GM12891 (cell line): Measurements from ENCODE around the gene CDH23.

ENCODE experiments used
- DNase-seq: peaks from one replicate; pipeline ENCODE4 v3.0.0; 2011; ENCODE audit warnings: low spot score; ENCODE audit not compliant: insufficient read length
- FAIRE-seq: peaks from 2 replicates; lab custom pipeline; 2011; peaks lifted over from hg19 to GRCh38; lab: Jason Lieb, UNC
- PAX5 ChIP-seq: IDR thresholded peaks from 2 replicates; pipeline ENCODE4 v1.6.1; 2011; ENCODE audit warnings: low read length, moderate library complexity, mild to moderate bottlenecking; ENCODE audit not compliant: insufficient read depth, severe bottlenecking
- POLR2A ChIP-seq: IDR thresholded peaks from 2 replicates; pipeline ENCODE4 v1.6.1; 2011; ENCODE audit warnings: low read depth, low read length, control low read depth
- POLR2AphosphoS5 ChIP-seq: IDR thresholded peaks from 2 replicates; pipeline ENCODE4 v1.6.1; 2011; ENCODE audit warnings: low read depth, low read length, control low read depth
- POU2F2 ChIP-seq: IDR thresholded peaks from 2 replicates; pipeline ENCODE4 v1.6.1; 2011; ENCODE audit warnings: low read depth, mild to moderate bottlenecking, control low read depth, low read length, moderate library complexity
- SPI1 ChIP-seq: IDR thresholded peaks from 2 replicates; pipeline ENCODE4 v1.6.1; 2011; ENCODE audit warnings: low read depth, low read length, control low read depth
- TAF1 ChIP-seq: IDR thresholded peaks from 2 replicates; pipeline ENCODE4 v1.6.1; 2011; ENCODE audit warnings: low read depth, low read length, control low read depth

Gene CDH23

DNA sequence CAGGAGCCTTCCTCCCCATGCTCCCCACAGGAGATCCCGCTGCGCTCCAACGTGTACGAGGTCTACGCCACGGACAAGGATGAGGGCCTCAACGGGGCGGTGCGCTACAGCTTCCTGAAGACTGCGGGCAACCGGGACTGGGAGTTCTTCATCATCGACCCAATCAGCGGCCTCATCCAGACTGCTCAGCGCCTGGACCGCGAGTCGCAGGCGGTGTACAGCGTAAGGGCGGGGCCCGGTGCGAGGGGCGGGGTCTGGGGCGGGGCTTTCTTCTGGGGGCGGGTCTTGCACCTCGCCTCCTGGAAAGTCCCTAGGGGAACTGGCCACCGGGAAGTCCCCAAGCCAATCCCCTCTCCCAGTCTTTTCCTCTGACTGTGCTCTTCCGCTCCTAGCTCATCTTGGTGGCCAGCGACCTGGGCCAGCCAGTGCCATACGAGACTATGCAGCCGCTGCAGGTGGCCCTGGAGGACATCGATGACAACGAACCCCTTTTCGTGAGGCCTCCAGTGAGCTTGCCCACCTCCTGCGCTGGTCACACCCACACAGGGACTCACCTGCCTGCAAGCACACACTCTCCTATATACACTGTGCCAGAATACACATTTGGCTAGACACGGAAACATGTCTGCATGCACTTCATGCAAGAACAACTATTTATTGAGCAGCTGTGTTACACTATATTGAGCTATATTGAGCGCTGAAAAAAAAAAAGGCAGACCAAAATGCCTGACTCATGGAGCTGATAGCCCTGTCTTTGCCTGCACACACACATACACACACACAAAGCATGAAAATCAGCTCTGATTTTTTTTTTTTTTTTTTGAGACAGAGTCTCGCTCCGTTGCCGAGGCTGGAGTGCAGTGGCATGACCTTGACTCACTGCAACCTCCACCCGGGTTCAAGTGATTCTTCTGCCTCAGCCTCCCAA, 409.3 kb downstream of the CDH23 start:
- FAIRE-seq (no peak), DNase-seq (no peak)
- TF ChIP-seq PAX5 (no peak), POLR2A (no peak), SPI1 (no peak), POU2F2 (no peak), TAF1 (no peak), POLR2AphosphoS5 (no peak)

DNA sequence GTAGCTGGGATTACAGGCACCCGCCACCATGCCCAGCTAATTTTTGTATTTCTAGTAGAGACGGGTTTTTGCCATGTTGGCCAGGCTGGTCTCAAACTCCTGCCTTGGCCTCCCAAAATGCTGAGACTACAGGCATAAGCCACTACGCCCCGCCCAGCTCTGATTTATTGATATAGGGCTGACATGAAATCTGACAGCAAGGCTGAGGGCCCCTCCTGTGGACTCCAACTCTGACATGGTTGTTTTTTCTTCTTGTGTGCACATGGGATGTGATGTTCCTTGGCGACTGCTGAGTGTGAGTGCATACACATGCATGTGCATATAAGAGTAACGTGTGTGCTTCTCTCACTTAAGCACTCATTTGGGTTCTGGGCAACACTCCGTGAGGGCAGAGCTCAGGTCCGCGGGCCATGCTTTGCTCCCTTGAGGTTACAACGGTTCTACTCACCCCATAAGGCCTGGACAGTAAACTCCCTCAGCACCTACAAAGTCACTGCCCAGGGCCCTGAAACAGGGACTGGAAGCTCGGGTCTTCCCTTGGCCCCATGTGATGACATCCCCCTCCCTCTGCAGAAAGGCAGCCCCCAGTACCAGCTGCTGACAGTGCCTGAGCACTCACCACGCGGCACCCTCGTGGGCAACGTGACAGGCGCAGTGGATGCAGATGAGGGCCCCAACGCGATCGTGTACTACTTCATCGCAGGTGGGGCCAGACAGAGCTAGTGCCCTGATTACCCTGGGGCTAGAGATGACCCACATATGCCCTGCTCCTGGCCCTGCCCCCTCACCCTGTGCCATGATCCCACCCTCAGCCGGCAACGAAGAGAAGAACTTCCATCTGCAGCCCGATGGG, 410.2 kb downstream of the CDH23 start:
- TF ChIP-seq PAX5 (no peak), SPI1 (no peak), TAF1 (no peak), POLR2A (no peak), POU2F2 (no peak), POLR2AphosphoS5 (no peak)
- FAIRE-seq (no peak), DNase-seq (no peak)

DNA sequence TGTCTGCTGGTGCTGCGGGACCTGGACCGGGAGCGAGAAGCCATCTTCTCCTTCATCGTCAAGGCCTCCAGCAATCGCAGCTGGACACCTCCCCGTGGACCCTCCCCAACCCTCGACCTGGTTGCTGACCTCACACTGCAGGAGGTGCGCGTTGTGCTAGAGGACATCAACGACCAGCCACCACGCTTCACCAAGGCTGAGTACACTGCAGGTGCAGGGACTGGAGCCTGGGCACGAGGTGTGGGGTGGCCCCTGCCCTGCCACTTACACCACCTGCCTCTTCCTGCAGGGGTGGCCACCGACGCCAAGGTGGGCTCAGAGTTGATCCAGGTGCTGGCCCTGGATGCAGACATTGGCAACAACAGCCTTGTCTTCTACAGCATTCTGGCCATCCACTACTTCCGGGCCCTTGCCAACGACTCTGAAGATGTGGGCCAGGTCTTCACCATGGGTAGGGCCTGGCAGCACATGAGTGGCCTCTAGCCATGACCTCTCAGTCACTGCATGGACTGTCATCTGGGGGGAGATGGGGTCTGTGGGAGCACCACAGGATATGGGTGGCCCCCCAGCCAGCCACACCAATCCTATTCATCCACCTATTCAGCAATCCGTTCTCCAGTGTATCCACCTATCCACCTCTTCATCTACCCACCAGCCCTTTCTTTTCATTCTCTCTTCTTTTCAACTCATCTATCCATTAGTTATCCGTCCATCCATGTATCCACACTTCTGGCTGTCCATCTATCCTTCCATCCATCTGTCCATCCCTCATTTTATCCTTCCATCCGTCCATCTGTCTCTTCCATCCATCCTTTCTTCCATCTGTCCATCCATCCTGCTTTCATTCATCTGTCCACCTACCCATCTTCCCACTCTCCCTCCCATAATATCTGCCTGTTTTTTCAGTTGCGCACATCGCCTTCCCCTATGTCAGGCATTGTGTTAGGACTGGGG, 411.1 kb downstream of the CDH23 start:
- no peak for FAIRE-seq
- no peak for TF ChIP-seq PAX5
- TF ChIP-seq POLR2AphosphoS5 = no peak
- no peak for TF ChIP-seq TAF1
- no peak for DNase-seq

DNA sequence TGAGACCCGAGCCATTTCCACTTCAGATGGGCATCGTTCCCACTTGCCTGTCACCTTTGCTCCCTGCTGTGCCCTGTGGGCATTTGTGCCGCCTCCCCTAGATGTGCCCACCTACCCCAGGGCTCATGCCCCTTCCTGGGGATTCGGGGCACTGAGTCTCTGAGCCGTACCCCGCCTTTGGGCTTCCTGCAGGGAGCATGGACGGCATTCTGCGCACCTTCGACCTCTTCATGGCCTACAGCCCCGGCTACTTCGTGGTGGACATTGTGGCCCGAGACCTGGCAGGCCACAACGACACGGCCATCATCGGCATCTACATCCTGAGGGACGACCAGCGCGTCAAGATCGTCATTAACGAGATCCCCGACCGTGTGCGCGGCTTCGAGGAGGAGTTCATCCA, 412.9 kb downstream of the CDH23 start:
- TF ChIP-seq POLR2A (no peak), POU2F2 (no peak), TAF1 (no peak), POLR2AphosphoS5 (no peak), PAX5 (no peak), SPI1 (no peak)
- DNase-seq (no peak), FAIRE-seq (no peak)

DNA sequence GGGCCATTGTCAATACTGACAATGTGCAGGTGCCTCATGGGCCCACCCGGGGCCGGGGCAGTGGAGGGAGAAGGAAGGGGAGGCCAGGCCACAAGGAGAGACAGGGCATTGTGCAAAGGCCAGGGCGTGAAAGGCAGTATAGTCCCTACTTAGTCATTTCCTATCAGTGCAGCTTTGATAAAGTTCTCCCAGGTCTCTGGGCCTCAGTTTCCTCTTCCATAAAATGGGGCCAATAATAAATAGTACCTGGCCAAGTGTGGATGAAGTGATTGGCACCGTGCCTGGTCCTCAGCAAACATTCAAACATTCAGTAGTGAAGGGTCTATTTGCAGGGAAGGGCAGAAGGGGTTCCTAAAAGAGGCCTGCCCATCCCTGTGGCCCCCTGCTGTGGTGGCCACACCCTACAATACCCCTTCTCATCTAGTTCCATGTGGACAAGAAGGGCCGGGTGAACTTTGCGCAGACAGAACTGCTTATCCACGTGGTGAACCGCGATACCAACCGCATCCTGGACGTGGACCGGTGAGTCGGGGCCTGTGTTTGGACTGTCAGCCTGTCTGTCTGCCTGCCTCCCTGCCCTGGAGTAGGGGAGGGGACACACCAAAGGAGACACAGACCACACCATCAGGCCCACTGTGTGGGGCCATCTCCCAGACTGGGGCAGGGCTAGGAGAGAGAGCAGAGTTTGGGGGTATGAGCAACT, 413.5 kb downstream of the CDH23 start:
- FAIRE-seq (no peak), DNase-seq (no peak)
- TF ChIP-seq SPI1 = no peak
- no peak for TF ChIP-seq TAF1
- TF ChIP-seq PAX5 = no peak
- TF ChIP-seq POLR2A = no peak
- no peak for TF ChIP-seq POU2F2
- TF ChIP-seq POLR2AphosphoS5 = no peak

DNA sequence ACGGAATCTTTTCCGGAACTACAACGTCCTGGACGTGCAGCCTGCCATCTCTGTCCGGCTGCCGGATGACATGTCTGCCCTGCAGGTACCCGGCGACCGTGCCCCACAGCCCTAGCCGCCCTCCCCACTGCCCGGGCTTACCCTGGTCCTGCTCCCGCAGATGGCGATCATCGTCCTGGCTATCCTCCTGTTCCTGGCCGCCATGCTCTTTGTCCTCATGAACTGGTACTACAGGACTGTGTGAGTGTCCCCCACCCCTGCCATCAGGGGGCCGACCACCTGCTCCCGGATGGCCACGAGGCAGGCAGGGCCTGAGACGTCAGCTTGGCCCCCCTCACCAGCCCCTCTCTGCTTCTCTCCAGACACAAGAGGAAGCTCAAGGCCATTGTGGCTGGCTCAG, 414.6 kb downstream of the CDH23 start:
- FAIRE-seq (peak; percentile 9), DNase-seq (no peak)
- no peak for TF ChIP-seq SPI1
- no peak for TF ChIP-seq PAX5
- TF ChIP-seq POLR2A = no peak
- no peak for TF ChIP-seq POLR2AphosphoS5
- TF ChIP-seq POU2F2 = no peak
- no peak for TF ChIP-seq TAF1

DNA sequence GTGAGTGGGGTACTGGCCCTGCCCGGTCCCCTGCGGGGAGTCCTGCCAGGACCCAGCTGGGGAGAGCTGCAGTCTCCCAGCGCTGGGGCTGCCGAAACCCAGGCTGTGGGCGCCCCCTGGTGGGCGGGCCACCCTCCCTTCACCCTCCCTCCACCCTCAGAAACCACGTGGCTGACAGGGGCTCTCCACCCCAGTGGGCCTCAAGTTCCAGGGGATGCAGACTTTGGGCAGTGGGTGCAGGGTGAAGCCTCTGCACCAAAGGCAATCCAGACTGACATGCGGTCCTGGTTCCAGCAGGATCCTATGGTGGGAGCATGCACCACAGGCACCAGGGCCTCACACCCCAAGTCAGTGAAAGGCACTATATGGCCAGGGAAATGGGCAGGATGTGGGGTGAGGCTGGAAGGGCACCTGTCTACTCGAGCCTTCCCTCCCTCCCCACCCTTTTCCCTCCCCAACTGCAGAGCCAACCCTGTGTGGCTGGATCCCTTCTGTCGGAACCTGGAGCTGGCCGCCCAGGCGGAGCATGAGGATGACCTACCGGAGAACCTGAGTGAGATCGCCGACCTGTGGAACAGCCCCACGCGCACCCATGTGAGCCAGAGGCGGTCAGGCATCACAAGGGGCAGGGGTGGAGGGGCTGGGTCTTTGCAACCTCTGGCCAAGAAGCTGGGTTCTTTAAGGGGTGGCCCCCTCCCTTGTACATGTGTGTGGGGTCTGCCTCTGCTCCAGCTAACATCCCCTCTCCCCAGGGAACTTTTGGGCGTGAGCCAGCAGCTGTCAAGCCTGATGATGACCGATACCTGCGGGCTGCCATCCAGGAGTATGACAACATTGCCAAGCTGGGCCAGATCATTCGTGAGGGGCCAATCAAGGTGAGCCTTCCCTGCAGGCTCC, 415.5 kb downstream of the CDH23 start:
- TF ChIP-seq PAX5 (no peak), POLR2A (no peak), SPI1 (no peak), POLR2AphosphoS5 (no peak), POU2F2 (no peak), TAF1 (no peak)
- peak; percentile 91 for FAIRE-seq
- peak; percentile 98 for DNase-seq
